ENCODE data around the gene TTC34. TPM values are rescaled to one million over a fixed set of nuclear protein-coding genes. Genes with fewer than 3 reads are reported as not detected.

The TTC34 gene
- total and polyA plus RNA-seq, 2 of the 4 experiments (the other 2 are of a cell fraction), result under 0.01 to 0.09 TPM

GRCh38 chr1:2643414-2644077 lies 157.9 kb downstream of the TTC34 start:
- no peaks in the 10 kb centered on the region; a peak in 1 of 4 replicates for H3K79me1 ChIP-seq (ENCODE audit: low read depth in 1 of 2, low read length in 2 of 2)
- H3K36me3 ChIP-seq (ENCODE audit: control insufficient read depth, insufficient read depth, low read length), result no peaks in the 10 kb centered on the region
- ATAC-seq (ENCODE audit: low read depth), result no peak
- no peak overlapping the region for H2BK120ac ChIP-seq (ENCODE audit: low read depth, low read length)
- H3K14ac ChIP-seq (replicated peaks; ENCODE audit: low read depth, low read length), result no peak overlapping the region
- 0% methylated on average over 7 of the region's 24 CpGs; no CpG with 5 or more reads in 1 of the 2 experiments for WGBS, 2 experiments (ENCODE audit: extremely low coverage in 2 of 2, insufficient read length in 1 of 2)
- dilution Hi-C loops (cut with HindIII; ENCODE audit: low sequenced_read_pairs, unreplicated experiment), result no loop called here
- H3K27ac ChIP-seq (ENCODE audit: insufficient read depth, low read length), result no peak overlapping the region
- in situ Hi-C loops (cut with MboI; ENCODE audit: low sequenced_read_pairs), result no loop called here
- H2AK9ac ChIP-seq (replicated peaks; ENCODE audit: low read depth, low read length, poor library complexity), result peak overlapping the region; percentile 66
- no peak overlapping the region for H3K23ac ChIP-seq (ENCODE audit: low read depth, low read length)
- no peak for DNase-seq
- no peak overlapping the region for H2BK15ac ChIP-seq (ENCODE audit: low read depth, low read length)
- POLR2A ChIA-PET (ENCODE audit: unreplicated experiment), result no interaction called here
- H2AFZ ChIP-seq (replicated peaks; ENCODE audit: low read length, poor library complexity), result peak overlapping the region; percentile 89
- no peak overlapping the region for H2BK5ac ChIP-seq (ENCODE audit: low read depth, low read length, poor library complexity, severe bottlenecking)
- H3K9ac ChIP-seq (ENCODE audit: low read depth, low read length), result no peak overlapping the region
- intact Hi-C loops (cut with micrococcal nuclease), result loop anchor here (1.0 to 2.0 kb wide), 2 partner anchors 57 to 87 kb away; partner anchors contain the start of genes PRXL2B and TNFRSF14
- no peak overlapping the region for H4K91ac ChIP-seq (ENCODE audit: insufficient read depth, low read depth, low read length)
- H2AK5ac ChIP-seq (ENCODE audit: low read depth, low read length), result no peak overlapping the region
- H3K56ac ChIP-seq (ENCODE audit: extremely low read depth, insufficient read depth, low read length), result no peak overlapping the region
- CTCF ChIA-PET, result no interaction called here
- H3K9me1 ChIP-seq (ENCODE audit: insufficient read depth, low read length), result no peaks in the 10 kb centered on the region
- H3K18ac ChIP-seq (ENCODE audit: low read depth, low read length), result no peak overlapping the region
- H4K8ac ChIP-seq (ENCODE audit: low read depth in 2 of 2, low read length in 2 of 2), result no peak overlapping the region
- no peak for TF ChIP-seq RCOR1 (IDR thresholded peaks at IDR 0.05; ENCODE audit: insufficient replicate concordance, low read length)
- TF ChIP-seq CTCF (conservative IDR thresholded peaks at IDR 0.05; ENCODE audit: low read depth, low read length), result no peak
- TF ChIP-seq ELK1 (IDR thresholded peaks at IDR 0.05; ENCODE audit: borderline replicate concordance, low read depth, low read length), result no peak
- TF ChIP-seq POLR2A (IDR thresholded peaks at IDR 0.05; ENCODE audit: low read depth, low read length), result no peak
- TF ChIP-seq RFX5 (IDR thresholded peaks at IDR 0.05; ENCODE audit: low read depth, low read length), result no peak
- no peak for TF ChIP-seq FOS (IDR thresholded peaks at IDR 0.05; ENCODE audit: low read depth, low read length)
- TF ChIP-seq NFE2L2 (IDR thresholded peaks at IDR 0.05; ENCODE audit: low read depth, low read length), result no peak
- TF ChIP-seq MXI1 (IDR thresholded peaks at IDR 0.05; ENCODE audit: borderline replicate concordance, low read depth, low read length), result no peak
- no peak for TF ChIP-seq MAFK (IDR thresholded peaks at IDR 0.05; ENCODE audit: low read depth, low read length)
- no peak for TF ChIP-seq CHD1 (IDR thresholded peaks at IDR 0.05; ENCODE audit: low read depth, low read length)
- TF ChIP-seq USF2 (IDR thresholded peaks at IDR 0.05; ENCODE audit: low read depth, low read length), result no peak
- TF ChIP-seq BHLHE40 (IDR thresholded peaks at IDR 0.05; ENCODE audit: low read depth, low read length), result no peak
- TF ChIP-seq CEBPB (IDR thresholded peaks at IDR 0.05; ENCODE audit: low read depth, low read length), result no peak
- TF ChIP-seq MAZ (IDR thresholded peaks at IDR 0.05; ENCODE audit: borderline replicate concordance, low read depth, low read length), result no peak
- no peak for TF ChIP-seq SMC3 (IDR thresholded peaks at IDR 0.05; ENCODE audit: low read depth, low read length)
- no peak for TF ChIP-seq RAD21 (IDR thresholded peaks at IDR 0.05; ENCODE audit: low read length)
- H3K4ac ChIP-seq (ENCODE audit: low read depth, low read length), result no peak overlapping the region
- H2BK20ac ChIP-seq (ENCODE audit: low read depth, low read length), result no peak overlapping the region
- H3K9me3 ChIP-seq (ENCODE audit: control insufficient read depth, insufficient read depth, low read length), result no peaks in the 10 kb centered on the region; the same call in 1 of the 2 replicates
- H4K20me1 ChIP-seq (ENCODE audit: insufficient read depth, low read length), result no peaks in the 10 kb centered on the region
- peak overlapping the region; percentile 58; the same call in 1 of the 2 replicates for H3K4me2 ChIP-seq (ENCODE audit: low read depth, low read length)
- BruUV-seq (replicated peaks), result no TSS peak
- H4K5ac ChIP-seq (ENCODE audit: low read depth, low read length), result no peak overlapping the region
- no peaks in the 10 kb centered on the region for H3K27me3 ChIP-seq (ENCODE audit: control insufficient read depth, insufficient read depth, low read length)
- peak overlapping the region; percentile 58 for H3K4me3 ChIP-seq (ENCODE audit: insufficient read depth, low read depth, low read length)
- no peaks in the 10 kb centered on the region for H3K4me1 ChIP-seq (ENCODE audit: control insufficient read depth, insufficient read depth, low read length)
